Karpas-422 (cell line): ENCODE results near the gene UGGT2. TPM values are rescaled to one million over a fixed set of nuclear protein-coding genes. Genes with fewer than 3 reads are reported as not detected.

Experiments used
- DNase-seq: peaks from one replicate; pipeline ENCODE4 v3.0.0-alpha.2; 2015
- H2AFZ ChIP-seq: fragments of 200-600 bp; sonication (generic); 2 replicates; pipeline ENCODE4 v1.6.1; 2014; ENCODE audit warnings: antibody characterized with exemption, low read length, mixed read lengths
- H3K27ac ChIP-seq: fragments of 200-600 bp; sonication (generic); 2 replicates; pipeline ENCODE4 v1.5.1; 2014; ENCODE audit warnings: mild to moderate bottlenecking, low read length, moderate library complexity
- H3K27me3 ChIP-seq: fragments of 200-600 bp; sonication (generic); 2 replicates; pipeline ENCODE4 v1.6.1; 2014; ENCODE audit warnings: low read length, mixed read lengths
- H3K36me3 ChIP-seq: fragments of 200-600 bp; sonication (generic); 2 replicates; pipeline ENCODE4 v1.6.1; 2014; ENCODE audit warnings: low read length, mixed read lengths; ENCODE audit not compliant: insufficient read depth
- H3K4me1 ChIP-seq: fragments of 200-600 bp; sonication (generic); 2 replicates; pipeline ENCODE4 v1.6.1; 2014; ENCODE audit warnings: mild to moderate bottlenecking, low read length, mixed read lengths
- H3K4me2 ChIP-seq: fragments of 200-600 bp; sonication (generic); 2 replicates; pipeline ENCODE4 v1.6.1; 2014; ENCODE audit warnings: low read length, low read depth, mild to moderate bottlenecking; ENCODE audit not compliant: poor library complexity, severe bottlenecking
- H3K4me3 ChIP-seq: fragments of 200-600 bp; sonication (generic); 2 replicates; pipeline ENCODE4 v1.5.1; 2014; ENCODE audit warnings: mild to moderate bottlenecking, antibody characterized with exemption, low read length, mixed read lengths
- H3K79me2 ChIP-seq: fragments of 200-600 bp; sonication (generic); 2 replicates; pipeline ENCODE4 v1.6.1; 2014; ENCODE audit warnings: mild to moderate bottlenecking, low read length, mixed read lengths
- H3K9ac ChIP-seq: fragments of 200-600 bp; sonication (generic); 2 replicates; pipeline ENCODE4 v1.6.0; 2014; ENCODE audit warnings: low read length
- H3K9me2 ChIP-seq: fragments of 200-600 bp; sonication (generic), shearing (Covaris generic); replicated peaks from 2 replicates; pipeline ENCODE4 v1.6.0; 2014; ENCODE audit warnings: mild to moderate bottlenecking, low read length, moderate library complexity; ENCODE audit not compliant: insufficient read depth
- H3K9me3 ChIP-seq: fragments of 300-700, 200-600 bp; sonication (generic); 2 replicates; pipeline ENCODE4 v1.6.1; 2014; ENCODE audit warnings: low read length, mixed read lengths
- H4K20me1 ChIP-seq: fragments of 200-600 bp; sonication (generic); 2 replicates; pipeline ENCODE4 v1.6.1; 2014; ENCODE audit warnings: mild to moderate bottlenecking, antibody characterized with exemption, low read length, low read depth; ENCODE audit not compliant: insufficient read depth
- total RNA-seq: library from RNA; depleted of rRNA; stranded (reverse); fragments of >200 nt; shearing (Covaris generic); gene quantifications from 2 replicates; pipeline ENCODE4 v1.2.3, GENCODE V29; 2014; ENCODE audit warnings: low replicate concordance

Gene UGGT2
- total RNA-seq, 1 experiment from 2014 or later: 73.1 TPM

DNA sequence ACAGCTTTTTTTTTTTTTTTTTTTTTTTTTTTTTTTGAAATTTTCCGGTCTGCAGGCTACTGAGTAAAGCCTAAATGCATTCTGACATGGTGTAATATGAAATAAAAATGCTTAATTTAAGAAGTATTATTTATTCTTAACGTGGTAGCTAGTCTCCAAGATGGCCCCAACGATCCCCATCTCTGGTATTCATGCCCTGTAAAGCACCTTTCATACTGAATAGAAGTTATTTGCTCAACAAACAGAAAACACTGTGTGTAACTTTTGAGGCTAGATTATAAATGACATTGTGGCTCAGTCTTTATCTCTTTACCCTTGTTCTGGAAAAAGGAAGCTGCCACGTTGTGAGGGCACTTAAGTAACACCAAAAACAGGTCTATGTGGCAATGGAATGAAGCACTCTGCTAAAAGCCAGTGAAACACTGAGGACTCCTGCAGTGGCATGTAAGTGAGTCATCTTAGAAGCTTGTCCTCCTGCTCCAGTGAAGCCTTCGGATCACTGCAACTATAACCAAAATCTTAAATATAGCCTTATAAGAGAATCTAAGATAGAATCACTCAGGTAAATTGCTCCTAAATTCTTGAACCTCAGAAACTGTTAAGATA is 128.7 kb downstream of the UGGT2 start:
- H2AFZ ChIP-seq: no peak overlapping the region
- no peaks in the 10 kb centered on the region for H3K9me2 ChIP-seq
- no peaks in the 10 kb centered on the region for H3K27me3 ChIP-seq
- no peak overlapping the region for H3K9ac ChIP-seq
- no peaks in the 10 kb centered on the region for H3K4me1 ChIP-seq
- H3K27ac ChIP-seq: no peak overlapping the region
- H3K79me2 ChIP-seq: peaks cover 7% of the 10 kb centered on the region; the same call in 1 of the 2 replicates
- no peaks in the 10 kb centered on the region for H3K9me3 ChIP-seq
- H4K20me1 ChIP-seq: no peaks in the 10 kb centered on the region
- no peak overlapping the region for H3K4me2 ChIP-seq
- peaks cover 19% of the 10 kb centered on the region; the same call in 1 of the 2 replicates for H3K36me3 ChIP-seq
- no peak overlapping the region for H3K4me3 ChIP-seq
- DNase-seq: no peak

DNA sequence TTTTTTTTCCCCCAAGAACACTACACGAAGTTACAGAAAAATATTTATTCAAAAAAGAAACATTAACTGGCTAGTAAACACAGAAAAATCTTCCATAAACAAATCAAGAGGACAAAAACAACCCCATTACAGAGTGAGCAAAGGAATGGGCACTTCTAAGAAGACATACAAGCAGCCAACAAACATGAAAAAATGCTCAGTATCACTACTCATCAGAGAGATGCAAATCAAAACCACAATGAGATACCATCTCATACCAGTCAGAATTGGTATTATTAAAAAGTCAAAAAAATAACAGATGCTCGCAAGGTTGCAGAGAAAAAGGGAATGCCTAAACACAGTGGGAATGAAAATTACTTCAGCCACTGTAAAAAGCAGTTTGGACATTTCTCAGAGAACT is 131.7 kb downstream of the UGGT2 start:
- H3K4me3 ChIP-seq: no peak overlapping the region
- no peaks in the 10 kb centered on the region for H3K27me3 ChIP-seq
- H3K4me2 ChIP-seq: no peak overlapping the region
- H3K9me2 ChIP-seq: no peaks in the 10 kb centered on the region
- no peak overlapping the region for H3K9ac ChIP-seq
- H3K4me1 ChIP-seq: no peaks in the 10 kb centered on the region
- DNase-seq: no peak
- H2AFZ ChIP-seq: no peak overlapping the region
- no peaks in the 10 kb centered on the region for H3K9me3 ChIP-seq
- no peaks in the 10 kb centered on the region for H4K20me1 ChIP-seq
- H3K27ac ChIP-seq: no peak overlapping the region
- H3K36me3 ChIP-seq: peaks cover 14% of the 10 kb centered on the region; the same call in 1 of the 2 replicates
- peaks cover 15% of the 10 kb centered on the region; the same call in 1 of the 2 replicates for H3K79me2 ChIP-seq

DNA sequence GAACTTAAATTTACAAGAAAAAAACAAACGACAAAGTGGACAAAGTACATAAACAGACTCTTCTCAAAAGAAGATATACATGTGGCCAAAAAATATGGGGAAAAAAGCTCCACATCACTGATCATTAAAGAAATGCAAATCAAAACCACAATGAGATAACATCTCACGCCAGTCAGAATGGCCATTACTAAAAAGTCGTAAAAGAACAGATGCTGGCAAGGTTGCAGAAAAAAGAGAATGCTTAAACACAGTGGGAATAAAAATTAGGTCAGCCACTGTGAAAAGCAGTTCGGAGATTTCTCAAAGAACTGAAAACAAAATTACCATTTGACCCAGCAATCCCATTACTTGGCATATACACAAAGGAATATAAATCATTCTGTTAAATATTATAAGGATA is 132.7 kb downstream of the UGGT2 start:
- H3K4me2 ChIP-seq: no peak overlapping the region
- peaks cover 15% of the 10 kb centered on the region; the same call in 1 of the 2 replicates for H3K79me2 ChIP-seq
- H3K36me3 ChIP-seq: peaks cover 7% of the 10 kb centered on the region; the same call in 1 of the 2 replicates
- no peak overlapping the region for H3K27ac ChIP-seq
- no peaks in the 10 kb centered on the region for H3K4me1 ChIP-seq
- no peaks in the 10 kb centered on the region for H3K9me2 ChIP-seq
- H2AFZ ChIP-seq: no peak overlapping the region
- no peaks in the 10 kb centered on the region for H3K9me3 ChIP-seq
- H4K20me1 ChIP-seq: no peaks in the 10 kb centered on the region
- no peak overlapping the region for H3K9ac ChIP-seq
- no peaks in the 10 kb centered on the region for H3K27me3 ChIP-seq
- no peak for DNase-seq
- no peak overlapping the region for H3K4me3 ChIP-seq

DNA sequence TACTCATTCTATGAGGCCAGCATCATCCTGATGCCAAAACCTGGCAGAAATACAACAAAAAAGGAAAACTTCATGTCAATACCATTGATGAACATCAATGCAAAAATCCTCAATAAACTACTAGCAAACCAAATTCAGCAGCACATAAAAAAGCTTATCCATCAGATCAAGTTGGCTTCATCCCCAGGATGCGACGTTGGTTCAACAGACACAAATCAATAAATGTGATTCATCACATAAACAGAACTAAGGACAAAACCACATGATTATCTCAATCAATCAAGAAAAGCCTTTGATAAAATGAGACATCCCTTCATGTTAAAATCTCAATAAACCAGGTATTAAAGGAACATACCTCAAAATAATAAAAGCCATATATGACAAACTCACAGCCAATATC is 134.3 kb downstream of the UGGT2 start:
- Histone ChIP-seq H3K4me2 (no peak overlapping the region), H3K4me3 (no peak overlapping the region), H3K9me2 (no peaks in the 10 kb centered on the region), H2AFZ (no peak overlapping the region), H3K27ac (no peak overlapping the region), H3K27me3 (no peaks in the 10 kb centered on the region), H4K20me1 (no peaks in the 10 kb centered on the region), H3K9ac (no peak overlapping the region), H3K9me3 (no peaks in the 10 kb centered on the region), H3K79me2 (peaks cover 15% of the 10 kb centered on the region; the same call in 1 of the 2 replicates), H3K36me3 (0 out of 2 replicates have a peak, but pooled peaks cover 7% of the 10 kb centered on the region), H3K4me1 (no peaks in the 10 kb centered on the region)
- DNase-seq: no peak

DNA sequence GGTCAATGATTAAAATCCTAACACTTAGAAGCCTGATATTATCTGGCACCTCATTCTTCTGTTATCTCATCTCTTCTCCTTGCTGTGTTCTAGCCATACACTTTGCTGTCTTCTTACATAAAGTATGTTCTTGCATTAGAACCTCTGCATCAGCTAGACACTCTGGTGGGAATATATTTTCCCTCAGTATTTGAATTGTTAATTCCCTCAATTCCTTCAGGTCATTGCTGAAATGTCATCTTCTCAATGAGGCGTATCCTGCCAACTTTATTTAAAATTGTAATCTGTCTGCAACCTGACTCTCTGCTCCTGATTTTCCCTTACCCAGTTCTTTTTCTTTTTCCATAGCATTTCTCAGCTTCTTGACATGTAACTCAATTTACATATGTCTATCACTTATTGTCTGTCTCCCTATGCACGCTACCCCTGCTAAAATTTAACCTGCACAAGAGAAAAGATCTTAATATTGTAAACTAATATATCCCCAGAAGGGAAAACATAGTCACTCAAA is 138.2 kb downstream of the UGGT2 start:
- no peak for DNase-seq
- H4K20me1 ChIP-seq: no peaks in the 10 kb centered on the region
- no peak overlapping the region for H3K4me2 ChIP-seq
- peaks cover 12% of the 10 kb centered on the region; the same call in 1 of the 2 replicates for H3K79me2 ChIP-seq
- no peaks in the 10 kb centered on the region for H3K4me1 ChIP-seq
- no peak overlapping the region for H3K4me3 ChIP-seq
- H3K27ac ChIP-seq: no peak overlapping the region
- no peaks in the 10 kb centered on the region for H3K9me3 ChIP-seq
- 0 out of 2 replicates have a peak, but pooled peaks cover 7% of the 10 kb centered on the region for H3K36me3 ChIP-seq
- no peak overlapping the region for H2AFZ ChIP-seq
- no peak overlapping the region for H3K9ac ChIP-seq
- no peaks in the 10 kb centered on the region for H3K27me3 ChIP-seq
- no peaks in the 10 kb centered on the region for H3K9me2 ChIP-seq

DNA sequence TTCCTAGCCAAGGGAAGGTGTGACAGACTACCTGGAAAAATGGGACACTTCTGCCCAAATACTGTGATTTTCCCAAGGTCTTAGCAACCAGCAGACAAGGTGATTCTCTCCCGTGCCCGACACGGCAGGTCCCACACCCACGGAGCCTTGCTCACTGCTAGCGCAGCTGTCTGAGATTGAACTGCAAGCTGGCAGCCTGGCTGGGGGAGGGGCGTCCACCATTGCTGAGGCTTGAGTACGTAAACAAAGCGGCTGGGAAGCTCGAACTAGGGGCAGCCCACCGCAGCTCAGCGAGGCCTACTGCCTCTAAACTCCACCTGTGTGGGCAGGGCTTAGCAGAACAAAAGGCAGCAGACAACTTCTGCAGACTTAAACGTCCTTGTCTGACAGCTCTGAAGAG is 146.2 kb downstream of the UGGT2 start:
- Histone ChIP-seq H3K27ac (no peak overlapping the region), H3K9me3 (no peaks in the 10 kb centered on the region), H3K4me3 (no peak overlapping the region), H3K9me2 (no peaks in the 10 kb centered on the region), H2AFZ (no peak overlapping the region), H4K20me1 (no peaks in the 10 kb centered on the region), H3K36me3 (peaks cover 15% of the 10 kb centered on the region), H3K4me1 (no peaks in the 10 kb centered on the region), H3K27me3 (no peaks in the 10 kb centered on the region), H3K4me2 (no peak overlapping the region), H3K9ac (no peak overlapping the region), H3K79me2 (no peaks in the 10 kb centered on the region)
- no peak for DNase-seq

DNA sequence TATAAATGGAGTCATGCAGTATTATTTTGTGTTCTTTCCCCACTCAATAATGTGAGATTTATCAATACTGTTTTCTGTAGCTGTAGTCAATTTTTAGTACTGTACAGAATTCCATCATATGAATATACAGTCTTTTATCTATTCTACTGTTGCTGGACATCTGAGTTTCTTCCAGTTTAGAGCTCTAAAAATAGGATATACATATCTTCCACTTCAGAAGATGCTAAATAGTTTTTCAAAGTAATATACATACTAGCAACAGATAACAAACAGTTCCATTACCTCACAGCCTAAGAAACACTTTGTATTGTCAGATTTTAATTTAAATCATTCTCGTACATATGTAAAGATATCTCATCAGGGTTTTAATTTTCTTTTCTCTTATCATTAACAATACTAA is 149.6 kb downstream of the UGGT2 start:
- peaks cover 19% of the 10 kb centered on the region for H3K36me3 ChIP-seq
- H3K9me2 ChIP-seq: no peaks in the 10 kb centered on the region
- no peaks in the 10 kb centered on the region for H3K9me3 ChIP-seq
- H3K4me2 ChIP-seq: no peak overlapping the region
- H3K9ac ChIP-seq: no peak overlapping the region
- H4K20me1 ChIP-seq: no peaks in the 10 kb centered on the region
- no peak overlapping the region for H3K4me3 ChIP-seq
- no peaks in the 10 kb centered on the region for H3K27me3 ChIP-seq
- H3K27ac ChIP-seq: no peak overlapping the region
- no peak overlapping the region for H2AFZ ChIP-seq
- DNase-seq: no peak
- no peaks in the 10 kb centered on the region for H3K4me1 ChIP-seq
- H3K79me2 ChIP-seq: no peaks in the 10 kb centered on the region

DNA sequence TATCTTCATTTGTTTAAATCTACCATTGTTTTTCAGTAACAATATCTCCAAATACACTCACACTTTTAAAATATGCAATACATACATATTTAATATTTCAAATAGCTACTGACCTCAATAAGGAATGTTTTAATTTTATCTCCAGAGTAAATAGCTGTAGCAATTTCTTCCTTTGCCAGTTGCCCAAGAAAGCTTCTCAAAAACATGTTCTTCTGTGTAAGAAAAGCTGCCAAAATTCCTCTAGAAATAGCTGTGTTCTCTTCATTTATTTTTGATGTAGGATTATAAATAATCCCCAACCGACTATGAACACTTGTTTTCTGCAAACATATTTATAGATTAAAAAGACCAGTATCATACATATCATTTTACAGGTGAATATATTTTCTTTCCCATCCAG is 150.5 kb downstream of the UGGT2 start:
- no peaks in the 10 kb centered on the region for H3K79me2 ChIP-seq
- H3K9me2 ChIP-seq: no peaks in the 10 kb centered on the region
- DNase-seq: no peak
- H4K20me1 ChIP-seq: no peaks in the 10 kb centered on the region
- H3K4me2 ChIP-seq: no peak overlapping the region
- no peak overlapping the region for H3K27ac ChIP-seq
- no peak overlapping the region for H3K4me3 ChIP-seq
- H3K27me3 ChIP-seq: no peaks in the 10 kb centered on the region
- H3K9ac ChIP-seq: no peak overlapping the region
- H3K4me1 ChIP-seq: no peaks in the 10 kb centered on the region
- H2AFZ ChIP-seq: no peak overlapping the region
- peaks cover 19% of the 10 kb centered on the region for H3K36me3 ChIP-seq
- no peaks in the 10 kb centered on the region for H3K9me3 ChIP-seq
